A549 (cell line): ENCODE data around the gene MOK.

Experiments used
- EHMT2 ChIP-seq: fragments of 200-600 bp; sonication (generic); IDR thresholded peaks from 2 replicates; pipeline ENCODE4 v1.6.1; 2016; ENCODE audit warnings: antibody characterized with exemption, low read depth, mild to moderate bottlenecking, moderate library complexity
- FOXS1 ChIP-seq: fragments of 250-450 bp; sonication (Bioruptor Pico); IDR thresholded peaks from 2 replicates; pipeline ENCODE4 v1.5.0; 2020; ENCODE audit warnings: mild to moderate bottlenecking, moderate library complexity
- HDAC2 ChIP-seq: fragments of 200-600 bp; sonication (generic); IDR thresholded peaks from 2 replicates; pipeline ENCODE4 v1.6.1; 2016
- MAFK ChIP-seq: fragments of 450-650 bp; IDR thresholded peaks from 2 replicates; pipeline ENCODE4 v1.6.1; 2014; ENCODE audit not compliant: partially characterized antibody
- MYC ChIP-seq: IDR thresholded peaks from 2 replicates; pipeline ENCODE4 v1.6.1; 2012; ENCODE audit warnings: mild to moderate bottlenecking, inconsistent platforms, low read length, improper control_type of control experiment, borderline replicate concordance
- POLR2A ChIP-seq: IDR thresholded peaks from 2 replicates; pipeline ENCODE4 v1.6.1; 2012; ENCODE audit warnings: mild to moderate bottlenecking, low read length
- POLR2AphosphoS2 ChIP-seq: conservative IDR thresholded peaks from 2 replicates; pipeline ENCODE4 v1.6.1; 2012; ENCODE audit warnings: low read length, improper control_type of control experiment, inconsistent platforms
- TF ChIP-seq, protein P1 (sequence below): fragments of 200-600 bp; sonication (generic); IDR thresholded peaks from 2 replicates; pipeline ENCODE4 v1.6.1; 2016; ENCODE audit warnings: antibody characterized with exemption, mild to moderate bottlenecking, moderate library complexity
- TF ChIP-seq, protein P2 (sequence below): fragments of >200 bp; sonication (Bioruptor Twin); formaldehyde crosslinking; IDR thresholded peaks from 3 replicates; pipeline ENCODE4 v1.5.1; 2016
- TF ChIP-seq, protein P3 (sequence below): IDR thresholded peaks from 2 replicates; pipeline ENCODE4 v1.6.1; 2012

DNA sequence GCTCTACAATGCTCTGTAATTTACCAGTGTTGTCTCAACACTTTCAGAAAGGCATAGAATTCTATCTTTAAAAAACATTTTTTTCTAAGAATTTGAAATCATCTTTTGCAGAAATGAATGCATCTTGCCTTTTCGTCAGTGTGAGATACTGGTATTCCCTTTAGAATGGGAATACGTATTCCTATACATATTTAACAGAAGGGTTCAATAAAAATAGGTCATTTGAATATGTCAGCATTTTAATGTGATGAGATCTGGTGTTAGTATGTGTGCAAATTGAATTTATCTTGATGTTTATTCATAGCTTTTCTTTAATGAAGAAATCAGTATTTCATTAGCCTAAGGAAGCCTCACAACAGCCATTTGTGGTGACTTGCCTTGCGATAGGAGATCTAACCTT, 121.1 kb downstream of the MOK start:
- TF ChIP-seq, protein P1, sequence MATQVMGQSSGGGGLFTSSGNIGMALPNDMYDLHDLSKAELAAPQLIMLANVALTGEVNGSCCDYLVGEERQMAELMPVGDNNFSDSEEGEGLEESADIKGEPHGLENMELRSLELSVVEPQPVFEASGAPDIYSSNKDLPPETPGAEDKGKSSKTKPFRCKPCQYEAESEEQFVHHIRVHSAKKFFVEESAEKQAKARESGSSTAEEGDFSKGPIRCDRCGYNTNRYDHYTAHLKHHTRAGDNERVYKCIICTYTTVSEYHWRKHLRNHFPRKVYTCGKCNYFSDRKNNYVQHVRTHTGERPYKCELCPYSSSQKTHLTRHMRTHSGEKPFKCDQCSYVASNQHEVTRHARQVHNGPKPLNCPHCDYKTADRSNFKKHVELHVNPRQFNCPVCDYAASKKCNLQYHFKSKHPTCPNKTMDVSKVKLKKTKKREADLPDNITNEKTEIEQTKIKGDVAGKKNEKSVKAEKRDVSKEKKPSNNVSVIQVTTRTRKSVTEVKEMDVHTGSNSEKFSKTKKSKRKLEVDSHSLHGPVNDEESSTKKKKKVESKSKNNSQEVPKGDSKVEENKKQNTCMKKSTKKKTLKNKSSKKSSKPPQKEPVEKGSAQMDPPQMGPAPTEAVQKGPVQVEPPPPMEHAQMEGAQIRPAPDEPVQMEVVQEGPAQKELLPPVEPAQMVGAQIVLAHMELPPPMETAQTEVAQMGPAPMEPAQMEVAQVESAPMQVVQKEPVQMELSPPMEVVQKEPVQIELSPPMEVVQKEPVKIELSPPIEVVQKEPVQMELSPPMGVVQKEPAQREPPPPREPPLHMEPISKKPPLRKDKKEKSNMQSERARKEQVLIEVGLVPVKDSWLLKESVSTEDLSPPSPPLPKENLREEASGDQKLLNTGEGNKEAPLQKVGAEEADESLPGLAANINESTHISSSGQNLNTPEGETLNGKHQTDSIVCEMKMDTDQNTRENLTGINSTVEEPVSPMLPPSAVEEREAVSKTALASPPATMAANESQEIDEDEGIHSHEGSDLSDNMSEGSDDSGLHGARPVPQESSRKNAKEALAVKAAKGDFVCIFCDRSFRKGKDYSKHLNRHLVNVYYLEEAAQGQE, result no peak
- TF ChIP-seq, protein P2, sequence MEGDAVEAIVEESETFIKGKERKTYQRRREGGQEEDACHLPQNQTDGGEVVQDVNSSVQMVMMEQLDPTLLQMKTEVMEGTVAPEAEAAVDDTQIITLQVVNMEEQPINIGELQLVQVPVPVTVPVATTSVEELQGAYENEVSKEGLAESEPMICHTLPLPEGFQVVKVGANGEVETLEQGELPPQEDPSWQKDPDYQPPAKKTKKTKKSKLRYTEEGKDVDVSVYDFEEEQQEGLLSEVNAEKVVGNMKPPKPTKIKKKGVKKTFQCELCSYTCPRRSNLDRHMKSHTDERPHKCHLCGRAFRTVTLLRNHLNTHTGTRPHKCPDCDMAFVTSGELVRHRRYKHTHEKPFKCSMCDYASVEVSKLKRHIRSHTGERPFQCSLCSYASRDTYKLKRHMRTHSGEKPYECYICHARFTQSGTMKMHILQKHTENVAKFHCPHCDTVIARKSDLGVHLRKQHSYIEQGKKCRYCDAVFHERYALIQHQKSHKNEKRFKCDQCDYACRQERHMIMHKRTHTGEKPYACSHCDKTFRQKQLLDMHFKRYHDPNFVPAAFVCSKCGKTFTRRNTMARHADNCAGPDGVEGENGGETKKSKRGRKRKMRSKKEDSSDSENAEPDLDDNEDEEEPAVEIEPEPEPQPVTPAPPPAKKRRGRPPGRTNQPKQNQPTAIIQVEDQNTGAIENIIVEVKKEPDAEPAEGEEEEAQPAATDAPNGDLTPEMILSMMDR, result no peak
- TF ChIP-seq EHMT2 (no peak), MAFK (peak; percentile 71), MYC (no peak), FOXS1 (CRISPR knock-in tag) (no peak), POLR2A (no peak), HDAC2 (no peak), POLR2AphosphoS2 (no peak)
- TF ChIP-seq, protein P3, sequence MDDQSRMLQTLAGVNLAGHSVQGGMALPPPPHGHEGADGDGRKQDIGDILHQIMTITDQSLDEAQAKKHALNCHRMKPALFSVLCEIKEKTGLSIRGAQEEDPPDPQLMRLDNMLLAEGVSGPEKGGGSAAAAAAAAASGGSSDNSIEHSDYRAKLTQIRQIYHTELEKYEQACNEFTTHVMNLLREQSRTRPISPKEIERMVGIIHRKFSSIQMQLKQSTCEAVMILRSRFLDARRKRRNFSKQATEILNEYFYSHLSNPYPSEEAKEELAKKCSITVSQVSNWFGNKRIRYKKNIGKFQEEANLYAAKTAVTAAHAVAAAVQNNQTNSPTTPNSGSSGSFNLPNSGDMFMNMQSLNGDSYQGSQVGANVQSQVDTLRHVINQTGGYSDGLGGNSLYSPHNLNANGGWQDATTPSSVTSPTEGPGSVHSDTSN, result no peak
